Lower lobe of right lung (tissue), 2 donors: ENCODE measurements around the gene BEST1. TPM values are rescaled to one million over a fixed set of nuclear protein-coding genes. Genes with fewer than 3 reads are reported as not detected.

ENCODE experiments used
- ATAC-seq, 2 donors: fragments of 200-7000 bp; cut with Tn5 transposase; one replicate each; pipeline ENCODE4 v1.9.1; 2020 to 2022; ENCODE audit warnings: mild to moderate bottlenecking in 2 of 2, moderate library complexity in 2 of 2
- DNase-seq: peaks from one replicate; pipeline ENCODE4 v3.0.0-alpha.2; 2020
- H3K27ac ChIP-seq: fragments of 200-600 bp; one replicate; pipeline ENCODE4 v1.8.0; 2022
- H3K27me3 ChIP-seq: fragments of 200-600 bp; one replicate; pipeline ENCODE4 v1.8.0; 2022; ENCODE audit warnings: low read depth
- H3K36me3 ChIP-seq: fragments of 200-600 bp; one replicate; pipeline ENCODE4 v1.8.0; 2022; ENCODE audit warnings: mild to moderate bottlenecking
- H3K4me1 ChIP-seq: fragments of 200-600 bp; one replicate; pipeline ENCODE4 v1.8.0; 2022
- H3K4me3 ChIP-seq: fragments of 200-600 bp; one replicate; pipeline ENCODE4 v1.8.0; 2022; ENCODE audit warnings: mild to moderate bottlenecking
- H3K9me3 ChIP-seq: fragments of 200-600 bp; one replicate; pipeline ENCODE4 v1.8.0; 2022
- intact Hi-C: fragments of 100-400 bp; cut with DNase I; formaldehyde crosslinking; loops from one replicate; pipeline ENCODE4 v1.11.0; 2022
- total RNA-seq: library from RNA; stranded (reverse); fragmentation: NEBNext Ultra II Directional; extraction: Animal tissue kit (Norgen Biotek cat#: 25700); gene quantifications from one replicate; pipeline ENCODE4 v1.2.1, GENCODE V29; 2021
- TF ChIP-seq, protein P1 (sequence below): fragments of 200-600 bp; IDR thresholded peaks from one replicate; pipeline ENCODE4 v1.8.0; 2022; ENCODE audit warnings: antibody characterized with exemption, mild to moderate bottlenecking
- donor health status: DM: no; HTN: yes; CAD: no; lungs with severe emphysema.

The BEST1 gene
- total RNA-seq, 1 donor from 2014 or later = 14.1 TPM

DNA sequence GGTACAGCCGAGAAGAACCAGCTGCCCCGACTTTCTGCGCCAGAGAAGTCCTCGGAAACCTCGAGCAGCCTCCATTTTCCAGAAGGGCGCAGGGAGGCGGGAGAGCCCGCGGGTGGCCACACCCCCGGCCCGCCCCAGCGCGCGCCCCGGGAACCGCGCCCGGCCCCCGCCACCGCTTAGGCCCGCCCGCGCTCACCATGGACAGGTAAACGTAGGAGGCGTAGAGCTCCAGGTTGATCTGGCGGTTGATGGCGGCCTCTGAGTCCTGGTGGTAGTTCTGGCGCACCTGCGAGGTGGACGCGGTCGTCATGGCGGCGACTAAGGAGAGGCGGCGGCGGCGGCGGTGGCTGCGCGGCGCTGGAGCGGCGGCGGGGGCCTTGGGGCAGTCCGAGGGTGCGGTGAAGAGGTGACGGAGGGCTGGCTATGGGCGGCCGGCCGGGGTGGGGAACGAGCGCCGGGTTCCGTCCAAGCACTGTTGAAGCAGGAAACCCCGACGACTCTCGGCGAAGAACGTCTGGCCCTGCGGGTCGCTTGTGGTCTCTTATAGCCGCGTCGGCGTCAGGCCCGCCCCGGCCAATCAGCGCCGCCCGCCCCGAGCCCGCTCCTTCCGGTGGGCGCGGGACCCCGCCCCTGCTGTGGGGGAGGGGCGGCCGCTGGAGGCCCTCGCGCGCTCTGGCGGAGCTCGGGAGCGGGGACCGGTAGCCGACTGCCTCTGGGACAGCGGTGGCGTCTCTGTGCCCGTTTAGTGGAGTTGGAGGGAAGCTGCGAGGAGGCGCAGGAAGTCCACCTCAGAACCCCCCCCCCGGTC lies 17.2 kb downstream of the BEST1 start, which contains the start of gene FTH1:
TSS of gene FTH1 (minus strand) at position 519 of the 808 bp plus-strand sequence. CDS start at position 310, 209 bp downstream.
- TF ChIP-seq, protein P1, sequence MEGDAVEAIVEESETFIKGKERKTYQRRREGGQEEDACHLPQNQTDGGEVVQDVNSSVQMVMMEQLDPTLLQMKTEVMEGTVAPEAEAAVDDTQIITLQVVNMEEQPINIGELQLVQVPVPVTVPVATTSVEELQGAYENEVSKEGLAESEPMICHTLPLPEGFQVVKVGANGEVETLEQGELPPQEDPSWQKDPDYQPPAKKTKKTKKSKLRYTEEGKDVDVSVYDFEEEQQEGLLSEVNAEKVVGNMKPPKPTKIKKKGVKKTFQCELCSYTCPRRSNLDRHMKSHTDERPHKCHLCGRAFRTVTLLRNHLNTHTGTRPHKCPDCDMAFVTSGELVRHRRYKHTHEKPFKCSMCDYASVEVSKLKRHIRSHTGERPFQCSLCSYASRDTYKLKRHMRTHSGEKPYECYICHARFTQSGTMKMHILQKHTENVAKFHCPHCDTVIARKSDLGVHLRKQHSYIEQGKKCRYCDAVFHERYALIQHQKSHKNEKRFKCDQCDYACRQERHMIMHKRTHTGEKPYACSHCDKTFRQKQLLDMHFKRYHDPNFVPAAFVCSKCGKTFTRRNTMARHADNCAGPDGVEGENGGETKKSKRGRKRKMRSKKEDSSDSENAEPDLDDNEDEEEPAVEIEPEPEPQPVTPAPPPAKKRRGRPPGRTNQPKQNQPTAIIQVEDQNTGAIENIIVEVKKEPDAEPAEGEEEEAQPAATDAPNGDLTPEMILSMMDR = no peak
- peaks cover 35% of the 10 kb centered on the region for H3K36me3 ChIP-seq
- peak; percentile 85 to 93 for ATAC-seq
- H3K4me3 ChIP-seq = peak within 1 kb of the TSS; percentile 98
- no peaks in the 10 kb centered on the region for H3K9me3 ChIP-seq
- H3K27me3 ChIP-seq = no peaks in the 10 kb centered on the region
- H3K27ac ChIP-seq = peak within 1 kb of the TSS; percentile 97
- intact Hi-C loops = no loop called here
- peak; percentile 95 for DNase-seq
- H3K4me1 ChIP-seq = peaks cover 81% of the 10 kb centered on the region

DNA sequence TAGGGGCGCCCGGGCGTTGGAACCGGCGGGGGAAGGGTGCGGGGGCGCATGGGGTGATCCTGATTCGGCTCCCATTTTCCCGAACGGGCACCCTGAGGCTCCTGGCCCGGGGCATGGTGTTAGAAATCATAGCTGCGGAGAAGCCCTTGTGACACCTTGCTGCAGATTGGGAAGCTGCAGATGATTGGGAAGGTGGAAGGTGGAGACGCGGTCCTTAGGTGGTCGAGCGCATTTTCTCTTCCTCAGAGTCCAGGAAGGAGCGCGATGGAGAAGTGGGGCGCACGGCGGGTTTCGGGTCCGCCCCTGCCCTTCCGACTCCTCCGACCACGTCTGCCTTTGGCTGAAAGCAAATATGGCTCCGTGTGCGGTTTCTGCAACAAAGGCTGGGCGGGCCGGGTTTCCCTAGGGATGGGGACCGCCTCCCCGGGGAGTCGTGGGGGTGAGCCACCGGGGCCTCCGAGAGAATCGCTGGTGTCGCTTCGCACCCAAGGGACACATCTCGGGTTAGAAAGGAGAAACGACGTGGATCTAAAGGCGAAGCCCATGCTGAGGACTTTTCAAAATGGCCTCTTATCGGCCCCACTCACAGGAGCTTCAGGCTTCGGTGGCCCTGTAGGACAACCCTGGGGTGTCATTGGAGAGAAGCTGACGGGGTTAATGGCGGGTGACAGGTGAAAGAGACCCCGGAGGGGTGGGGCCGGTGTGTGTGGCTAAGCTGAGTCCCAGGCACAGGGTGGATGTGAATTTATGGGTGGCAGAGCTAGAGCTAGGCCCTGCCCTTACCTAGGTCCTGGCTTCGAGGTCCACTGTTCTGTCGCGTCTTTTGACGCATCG lies 18.0 kb downstream of the BEST1 start:
- peak overlapping the region; percentile 97 for H3K27ac ChIP-seq
- peaks cover 29% of the 10 kb centered on the region for H3K36me3 ChIP-seq
- H3K9me3 ChIP-seq = no peaks in the 10 kb centered on the region
- DNase-seq = peak; percentile 80
- intact Hi-C loops = no loop called here
- peaks cover 81% of the 10 kb centered on the region for H3K4me1 ChIP-seq
- no peaks in the 10 kb centered on the region for H3K27me3 ChIP-seq
- ATAC-seq = peak; percentile 1
- TF ChIP-seq, protein P1 = no peak
- H3K4me3 ChIP-seq = peak overlapping the region; percentile 98

DNA sequence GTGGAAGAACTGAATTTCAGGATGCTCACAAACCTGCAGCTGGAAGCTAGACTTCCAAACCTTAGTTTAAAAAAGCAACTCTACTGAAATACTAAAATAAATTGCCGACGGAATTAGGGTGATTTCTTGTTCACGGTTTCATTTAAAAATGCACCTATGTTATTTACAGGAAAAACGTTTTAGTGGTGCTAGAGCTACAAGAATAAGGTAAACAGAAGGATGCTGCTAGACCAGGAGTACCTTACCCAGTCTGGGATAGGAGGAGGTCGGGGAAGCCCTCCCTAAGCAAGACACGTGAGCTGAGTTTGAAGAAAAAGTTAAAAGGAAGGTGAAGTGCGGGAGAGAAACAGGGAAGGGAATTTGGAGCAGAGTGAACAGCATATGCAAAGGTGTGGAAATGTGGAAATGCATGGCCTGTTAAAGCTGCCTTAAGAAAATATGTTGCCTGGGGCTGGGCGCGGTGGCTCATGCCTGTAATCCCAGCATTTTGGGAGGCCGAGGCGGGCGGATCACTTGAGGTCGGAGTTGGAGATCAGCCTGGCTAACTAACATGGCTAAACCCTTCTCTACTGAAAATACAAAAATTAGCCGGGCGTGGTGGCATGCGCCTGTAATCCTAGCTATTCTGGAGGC lies 18.7 kb downstream of the BEST1 start:
- peak overlapping the region; percentile 98 for H3K4me3 ChIP-seq
- peaks cover 81% of the 10 kb centered on the region for H3K4me1 ChIP-seq
- intact Hi-C loops = no loop called here
- no peaks in the 10 kb centered on the region for H3K9me3 ChIP-seq
- TF ChIP-seq, protein P1 = no peak
- H3K36me3 ChIP-seq = peaks cover 22% of the 10 kb centered on the region
- no peak for DNase-seq
- no peaks in the 10 kb centered on the region for H3K27me3 ChIP-seq
- ATAC-seq = no peak
- H3K27ac ChIP-seq = peak overlapping the region; percentile 97

DNA sequence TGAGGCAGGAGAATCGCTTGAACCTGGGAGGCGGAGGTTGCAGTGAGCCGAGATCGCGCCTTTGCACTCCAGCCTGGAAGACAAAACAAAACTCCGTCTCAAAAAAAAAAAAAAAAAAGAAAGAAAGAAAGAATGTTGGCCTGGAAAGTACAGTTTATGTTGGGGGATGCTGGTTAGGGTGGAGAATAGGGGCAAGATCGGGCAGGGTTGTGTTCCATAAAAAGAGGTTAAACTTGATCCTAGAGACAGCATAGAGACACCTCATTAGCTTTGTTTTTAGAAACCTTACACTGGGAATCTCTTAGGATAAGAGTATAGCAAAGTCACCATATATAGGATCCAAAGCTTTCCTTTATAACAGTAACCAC lies 19.2 kb downstream of the BEST1 start:
- no peak for ATAC-seq

More for the DNA sequence above, 19.2 kb downstream of the BEST1 start:
- TF ChIP-seq, protein P1 = no peak
- H3K27me3 ChIP-seq = no peaks in the 10 kb centered on the region
- no peak for DNase-seq
- H3K36me3 ChIP-seq = peaks cover 17% of the 10 kb centered on the region
- peak overlapping the region; percentile 97 for H3K27ac ChIP-seq
- H3K4me3 ChIP-seq = peak overlapping the region; percentile 17
- H3K4me1 ChIP-seq = peaks cover 79% of the 10 kb centered on the region
- intact Hi-C loops = no loop called here
- no peaks in the 10 kb centered on the region for H3K9me3 ChIP-seq
